Karpas-422 (cell line): ENCODE measurements around the gene IL1A. TPM values are rescaled to one million over a fixed set of nuclear protein-coding genes. Genes with fewer than 3 reads are reported as not detected.

Experiments
- DNase-seq: peaks from one replicate; pipeline ENCODE4 v3.0.0-alpha.2; 2015
- H2AFZ ChIP-seq: fragments of 200-600 bp; sonication (generic); 2 replicates; pipeline ENCODE4 v1.6.1; 2014; ENCODE audit warnings: antibody characterized with exemption, low read length, mixed read lengths
- H3K27ac ChIP-seq: fragments of 200-600 bp; sonication (generic); 2 replicates; pipeline ENCODE4 v1.5.1; 2014; ENCODE audit warnings: mild to moderate bottlenecking, low read length, moderate library complexity
- H3K27me3 ChIP-seq: fragments of 200-600 bp; sonication (generic); 2 replicates; pipeline ENCODE4 v1.6.1; 2014; ENCODE audit warnings: low read length, mixed read lengths
- H3K36me3 ChIP-seq: fragments of 200-600 bp; sonication (generic); 2 replicates; pipeline ENCODE4 v1.6.1; 2014; ENCODE audit warnings: low read length, mixed read lengths; ENCODE audit not compliant: insufficient read depth
- H3K4me1 ChIP-seq: fragments of 200-600 bp; sonication (generic); 2 replicates; pipeline ENCODE4 v1.6.1; 2014; ENCODE audit warnings: mild to moderate bottlenecking, low read length, mixed read lengths
- H3K4me2 ChIP-seq: fragments of 200-600 bp; sonication (generic); 2 replicates; pipeline ENCODE4 v1.6.1; 2014; ENCODE audit warnings: low read length, low read depth, mild to moderate bottlenecking; ENCODE audit not compliant: poor library complexity, severe bottlenecking
- H3K4me3 ChIP-seq: fragments of 200-600 bp; sonication (generic); 2 replicates; pipeline ENCODE4 v1.5.1; 2014; ENCODE audit warnings: mild to moderate bottlenecking, antibody characterized with exemption, low read length, mixed read lengths
- H3K79me2 ChIP-seq: fragments of 200-600 bp; sonication (generic); 2 replicates; pipeline ENCODE4 v1.6.1; 2014; ENCODE audit warnings: mild to moderate bottlenecking, low read length, mixed read lengths
- H3K9ac ChIP-seq: fragments of 200-600 bp; sonication (generic); 2 replicates; pipeline ENCODE4 v1.6.0; 2014; ENCODE audit warnings: low read length
- H3K9me2 ChIP-seq: fragments of 200-600 bp; sonication (generic), shearing (Covaris generic); replicated peaks from 2 replicates; pipeline ENCODE4 v1.6.0; 2014; ENCODE audit warnings: mild to moderate bottlenecking, low read length, moderate library complexity; ENCODE audit not compliant: insufficient read depth
- H3K9me3 ChIP-seq: fragments of 300-700, 200-600 bp; sonication (generic); 2 replicates; pipeline ENCODE4 v1.6.1; 2014; ENCODE audit warnings: low read length, mixed read lengths
- H4K20me1 ChIP-seq: fragments of 200-600 bp; sonication (generic); 2 replicates; pipeline ENCODE4 v1.6.1; 2014; ENCODE audit warnings: mild to moderate bottlenecking, antibody characterized with exemption, low read length, low read depth; ENCODE audit not compliant: insufficient read depth
- total RNA-seq: library from RNA; depleted of rRNA; stranded (reverse); fragments of >200 nt; shearing (Covaris generic); gene quantifications from 2 replicates; pipeline ENCODE4 v1.2.3, GENCODE V29; 2014; ENCODE audit warnings: low replicate concordance

IL1A gene
- total RNA-seq, 1 experiment from 2014 or later = 0.15 TPM

GRCh38 chr2:112772322-112772721 is 12.0 kb downstream of the IL1A start:
- DNase-seq = no peak
- H3K27me3 ChIP-seq = no peaks in the 10 kb centered on the region

GRCh38 chr2:112768432-112768831 is 15.9 kb downstream of the IL1A start:
- Histone ChIP-seq H3K36me3 (no peaks in the 10 kb centered on the region), H3K27me3 (no peaks in the 10 kb centered on the region), H3K4me1 (peaks cover 16% of the 10 kb centered on the region), H3K9me3 (no peaks in the 10 kb centered on the region), H3K27ac (no peak overlapping the region), H3K4me3 (no peak overlapping the region), H3K9ac (no peak overlapping the region), H4K20me1 (no peaks in the 10 kb centered on the region), H3K79me2 (peaks cover 9% of the 10 kb centered on the region), H3K4me2 (no peak overlapping the region), H2AFZ (no peak overlapping the region), H3K9me2 (no peaks in the 10 kb centered on the region)
- no peak for DNase-seq

More at GRCh38 chr2:112772322-112772721, 12.0 kb downstream of the IL1A start:
- no peak overlapping the region for H2AFZ ChIP-seq
- no peaks in the 10 kb centered on the region for H4K20me1 ChIP-seq
- H3K9me3 ChIP-seq = no peaks in the 10 kb centered on the region
- H3K27ac ChIP-seq = no peak overlapping the region
- no peak overlapping the region for H3K9ac ChIP-seq
- no peaks in the 10 kb centered on the region for H3K9me2 ChIP-seq
- H3K36me3 ChIP-seq = no peaks in the 10 kb centered on the region
- no peak overlapping the region for H3K4me3 ChIP-seq
- H3K79me2 ChIP-seq = no peaks in the 10 kb centered on the region
- H3K4me2 ChIP-seq = no peak overlapping the region
- peaks cover 4% of the 10 kb centered on the region for H3K4me1 ChIP-seq

GRCh38 chr2:112767693-112768330 is 16.5 kb downstream of the IL1A start:
- H3K79me2 ChIP-seq = peaks cover 15% of the 10 kb centered on the region
- no peak for DNase-seq
- H3K4me2 ChIP-seq = no peak overlapping the region
- no peaks in the 10 kb centered on the region for H3K9me2 ChIP-seq
- H3K27me3 ChIP-seq = no peaks in the 10 kb centered on the region
- H4K20me1 ChIP-seq = no peaks in the 10 kb centered on the region
- H3K27ac ChIP-seq = no peak overlapping the region
- H3K9me3 ChIP-seq = no peaks in the 10 kb centered on the region
- no peak overlapping the region for H2AFZ ChIP-seq
- no peak overlapping the region for H3K9ac ChIP-seq
- no peaks in the 10 kb centered on the region for H3K36me3 ChIP-seq
- no peak overlapping the region for H3K4me3 ChIP-seq
- peaks cover 22% of the 10 kb centered on the region for H3K4me1 ChIP-seq

DNA sequence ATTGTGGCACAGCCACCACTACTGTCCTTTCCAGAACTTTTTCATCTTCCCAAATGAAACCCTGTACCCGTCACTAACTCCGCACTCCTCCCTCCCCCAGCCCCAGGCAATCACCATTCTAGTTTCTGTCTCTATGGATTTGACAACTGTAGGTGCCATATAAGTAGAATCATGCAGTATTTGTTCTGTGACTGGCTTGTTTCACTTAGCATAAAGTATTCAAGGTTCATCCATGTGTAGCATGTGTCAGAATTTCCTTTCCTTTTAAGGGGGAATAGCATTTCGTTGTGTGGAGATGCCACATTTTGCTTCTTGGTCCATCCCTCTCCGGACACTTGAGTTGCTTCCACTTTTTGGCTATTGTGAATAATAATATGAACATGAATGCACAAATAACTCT is 19.0 kb downstream of the IL1A start:
- Histone ChIP-seq H2AFZ (peak overlapping the region; percentile 67), H3K9me2 (no peaks in the 10 kb centered on the region), H3K9ac (peak overlapping the region; percentile 74), H4K20me1 (no peaks in the 10 kb centered on the region), H3K9me3 (no peaks in the 10 kb centered on the region), H3K4me2 (peak overlapping the region; percentile 77), H3K36me3 (peaks cover 5% of the 10 kb centered on the region; the same call in 1 of the 2 replicates), H3K4me3 (peak overlapping the region; percentile 80), H3K27me3 (no peaks in the 10 kb centered on the region), H3K79me2 (peaks cover 34% of the 10 kb centered on the region), H3K4me1 (peaks cover 30% of the 10 kb centered on the region), H3K27ac (peak overlapping the region; percentile 64)
- peak; percentile 59 for DNase-seq

GRCh38 chr2:112764071-112765044 is 19.9 kb downstream of the IL1A start, which contains the start of gene CKAP2L:
Gene CKAP2L (minus strand): TSS chr2:112764609. CDS start chr2:112764598, 11 bp downstream.
- Histone ChIP-seq H3K9me3 (no peaks in the 10 kb centered on the region), H3K27ac (peak within 1 kb of the TSS; percentile 76), H2AFZ (peak within 1 kb of the TSS; percentile 77), H4K20me1 (no peaks in the 10 kb centered on the region), H3K79me2 (peaks cover 38% of the 10 kb centered on the region), H3K4me2 (peak within 1 kb of the TSS; percentile 77), H3K27me3 (no peaks in the 10 kb centered on the region), H3K36me3 (peaks cover 14% of the 10 kb centered on the region; the same call in 1 of the 2 replicates), H3K4me1 (peaks cover 26% of the 10 kb centered on the region), H3K9ac (peak within 1 kb of the TSS; percentile 85), H3K9me2 (no peaks in the 10 kb centered on the region), H3K4me3 (peak within 1 kb of the TSS; percentile 80)
- peak; percentile 99 for DNase-seq

DNA sequence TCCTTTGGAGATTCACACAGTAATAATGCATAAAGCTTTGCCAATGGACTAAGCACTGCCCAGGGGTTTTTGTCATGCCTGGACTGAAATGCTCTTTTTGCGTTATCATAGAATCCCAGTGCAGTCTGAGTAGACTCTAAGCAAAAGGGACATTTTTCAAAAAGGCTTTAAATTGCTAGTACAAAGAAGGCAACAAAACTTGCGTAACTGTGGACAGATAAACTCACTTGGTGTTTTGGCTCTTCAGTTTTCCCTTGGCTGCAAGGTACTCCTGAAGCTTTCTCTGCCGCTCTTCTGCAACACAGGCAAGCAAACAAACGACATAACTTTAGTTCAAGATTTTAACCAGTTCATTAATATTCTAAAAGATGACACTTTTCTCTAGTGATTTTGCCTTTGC is 22.0 kb downstream of the IL1A start:
- Histone ChIP-seq H3K4me1 (peaks cover 26% of the 10 kb centered on the region), H3K9me3 (no peaks in the 10 kb centered on the region), H3K27me3 (no peaks in the 10 kb centered on the region), H3K4me3 (0 out of 2 replicates have a peak overlapping the region, but pooled peaks have one; percentile 80), H3K4me2 (peak overlapping the region; percentile 77), H3K9me2 (no peaks in the 10 kb centered on the region), H3K36me3 (peaks cover 25% of the 10 kb centered on the region; the same call in 1 of the 2 replicates), H3K27ac (no peak overlapping the region), H4K20me1 (no peaks in the 10 kb centered on the region), H3K79me2 (peaks cover 48% of the 10 kb centered on the region), H2AFZ (no peak overlapping the region), H3K9ac (no peak overlapping the region)
- DNase-seq = no peak

DNA sequence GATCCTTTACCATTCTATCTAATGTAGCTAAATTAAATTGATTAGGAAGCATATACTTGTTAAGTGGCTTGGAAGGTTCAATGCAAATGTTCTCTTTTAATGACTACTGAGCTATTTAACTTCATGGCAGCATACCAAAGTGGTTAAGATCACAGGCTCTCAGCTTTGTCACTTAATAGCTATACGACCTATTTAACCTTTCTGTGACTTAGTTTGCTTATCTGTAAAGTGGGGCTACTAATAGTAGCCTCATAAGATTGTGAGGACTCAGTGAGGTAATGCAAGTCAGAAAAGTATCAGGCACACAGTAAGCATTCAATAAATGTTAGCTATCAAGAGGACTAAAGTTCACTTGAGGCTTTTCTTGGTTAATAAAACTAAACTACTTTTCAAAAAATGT is 24.1 kb downstream of the IL1A start:
- Histone ChIP-seq H3K27me3 (no peaks in the 10 kb centered on the region), H2AFZ (no peak overlapping the region), H3K9ac (no peak overlapping the region), H3K4me3 (no peak overlapping the region), H3K79me2 (peaks cover 59% of the 10 kb centered on the region), H3K9me2 (no peaks in the 10 kb centered on the region), H4K20me1 (no peaks in the 10 kb centered on the region), H3K27ac (no peak overlapping the region), H3K9me3 (no peaks in the 10 kb centered on the region), H3K4me2 (no peak overlapping the region), H3K4me1 (peaks cover 17% of the 10 kb centered on the region), H3K36me3 (peaks cover 42% of the 10 kb centered on the region)
- DNase-seq = no peak

GRCh38 chr2:112758711-112759110 is 25.6 kb downstream of the IL1A start:
- Histone ChIP-seq H3K9me3 (no peaks in the 10 kb centered on the region), H3K36me3 (peaks cover 57% of the 10 kb centered on the region), H4K20me1 (no peaks in the 10 kb centered on the region), H3K27ac (no peak overlapping the region), H2AFZ (no peak overlapping the region), H3K9ac (no peak overlapping the region), H3K4me3 (no peak overlapping the region), H3K79me2 (peaks cover 67% of the 10 kb centered on the region), H3K27me3 (no peaks in the 10 kb centered on the region), H3K4me1 (peaks cover 14% of the 10 kb centered on the region), H3K9me2 (no peaks in the 10 kb centered on the region), H3K4me2 (no peak overlapping the region)
- no peak for DNase-seq
